HFF-Myc (cell line): ENCODE measurements around the gene WWOX.

ENCODE experiments used
- DNase-seq: peaks from one replicate; pipeline ENCODE4 v3.0.0-alpha.2; 2011; ENCODE audit warnings: low read depth; ENCODE audit errors: extremely low read depth
- H3K4me3 ChIP-seq: replicated peaks from 2 replicates; pipeline ENCODE4 v1.5.1; 2011; ENCODE audit warnings: low read depth, mild to moderate bottlenecking, control low read depth, low read length
- TF ChIP-seq, protein P1 (sequence below): IDR thresholded peaks from 2 replicates; pipeline ENCODE4 v1.5.1; 2012; ENCODE audit warnings: mild to moderate bottlenecking, low read depth, low read length, control low read depth; ENCODE audit errors: missing control alignments

The WWOX gene

DNA sequence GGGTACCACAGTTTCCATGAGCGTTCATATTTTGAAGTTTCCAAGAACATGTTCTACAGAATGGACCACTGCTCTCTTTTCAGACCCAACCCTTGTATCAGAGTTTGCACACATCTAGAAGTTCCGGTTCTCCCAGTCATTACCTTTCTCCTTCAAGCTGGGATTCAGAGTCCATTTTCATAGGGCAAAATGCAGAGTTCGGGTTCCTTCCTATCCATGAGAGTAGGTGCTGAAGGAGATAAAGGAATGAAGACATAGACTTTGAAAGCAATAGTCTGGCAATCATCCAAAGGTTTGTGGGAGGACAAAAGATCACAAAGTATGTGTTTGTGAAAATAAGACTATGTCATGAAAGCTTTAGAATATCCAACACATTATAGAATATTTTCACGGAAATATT lies 801.5 kb downstream of the WWOX start:
- TF ChIP-seq, protein P1, sequence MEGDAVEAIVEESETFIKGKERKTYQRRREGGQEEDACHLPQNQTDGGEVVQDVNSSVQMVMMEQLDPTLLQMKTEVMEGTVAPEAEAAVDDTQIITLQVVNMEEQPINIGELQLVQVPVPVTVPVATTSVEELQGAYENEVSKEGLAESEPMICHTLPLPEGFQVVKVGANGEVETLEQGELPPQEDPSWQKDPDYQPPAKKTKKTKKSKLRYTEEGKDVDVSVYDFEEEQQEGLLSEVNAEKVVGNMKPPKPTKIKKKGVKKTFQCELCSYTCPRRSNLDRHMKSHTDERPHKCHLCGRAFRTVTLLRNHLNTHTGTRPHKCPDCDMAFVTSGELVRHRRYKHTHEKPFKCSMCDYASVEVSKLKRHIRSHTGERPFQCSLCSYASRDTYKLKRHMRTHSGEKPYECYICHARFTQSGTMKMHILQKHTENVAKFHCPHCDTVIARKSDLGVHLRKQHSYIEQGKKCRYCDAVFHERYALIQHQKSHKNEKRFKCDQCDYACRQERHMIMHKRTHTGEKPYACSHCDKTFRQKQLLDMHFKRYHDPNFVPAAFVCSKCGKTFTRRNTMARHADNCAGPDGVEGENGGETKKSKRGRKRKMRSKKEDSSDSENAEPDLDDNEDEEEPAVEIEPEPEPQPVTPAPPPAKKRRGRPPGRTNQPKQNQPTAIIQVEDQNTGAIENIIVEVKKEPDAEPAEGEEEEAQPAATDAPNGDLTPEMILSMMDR = no peak
- no peak for DNase-seq
- no peak overlapping the region for H3K4me3 ChIP-seq

DNA sequence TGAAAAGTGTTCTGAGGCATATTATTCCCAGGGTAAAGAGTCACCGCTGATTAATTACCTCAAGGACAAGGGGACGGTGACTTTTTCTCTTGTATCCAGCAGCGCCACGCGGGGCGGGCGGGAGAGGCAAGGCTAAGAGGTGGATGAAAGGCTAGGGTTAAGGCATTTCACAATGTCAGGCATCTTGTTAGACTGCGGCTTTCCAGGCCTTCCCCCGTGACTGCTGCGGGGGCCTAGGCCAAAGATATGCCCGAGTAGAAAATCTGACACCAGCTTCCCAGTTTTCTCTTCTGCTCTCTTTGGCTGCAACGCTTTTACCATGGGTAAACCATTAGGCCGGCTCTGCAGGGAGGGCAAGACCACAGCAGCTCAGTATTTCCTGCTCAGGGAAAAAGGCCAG lies 802.9 kb downstream of the WWOX start:
- no peak overlapping the region for H3K4me3 ChIP-seq
- TF ChIP-seq, protein P1 = no peak
- DNase-seq = no peak

DNA sequence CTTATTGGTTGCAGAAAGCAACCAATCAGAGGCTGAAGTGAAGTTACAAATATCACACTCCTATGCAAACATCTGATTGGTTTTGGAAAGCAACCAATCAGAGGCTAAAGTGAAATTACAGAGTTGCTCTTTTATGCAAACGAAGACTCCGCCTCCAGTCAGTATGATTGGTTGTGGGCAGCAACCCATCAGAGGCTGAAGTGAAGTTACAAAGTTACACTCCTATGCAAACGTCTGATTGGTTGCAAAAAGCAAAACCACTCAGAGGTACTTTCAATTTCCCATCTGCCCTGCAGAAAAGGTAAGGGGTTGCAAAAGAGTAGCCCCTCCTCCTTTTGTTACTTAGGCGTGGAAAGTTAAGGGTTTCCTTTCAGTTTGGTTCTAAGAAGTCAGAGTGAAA lies 803.8 kb downstream of the WWOX start:
- DNase-seq = no peak
- TF ChIP-seq, protein P1 = no peak
- no peak overlapping the region for H3K4me3 ChIP-seq

DNA sequence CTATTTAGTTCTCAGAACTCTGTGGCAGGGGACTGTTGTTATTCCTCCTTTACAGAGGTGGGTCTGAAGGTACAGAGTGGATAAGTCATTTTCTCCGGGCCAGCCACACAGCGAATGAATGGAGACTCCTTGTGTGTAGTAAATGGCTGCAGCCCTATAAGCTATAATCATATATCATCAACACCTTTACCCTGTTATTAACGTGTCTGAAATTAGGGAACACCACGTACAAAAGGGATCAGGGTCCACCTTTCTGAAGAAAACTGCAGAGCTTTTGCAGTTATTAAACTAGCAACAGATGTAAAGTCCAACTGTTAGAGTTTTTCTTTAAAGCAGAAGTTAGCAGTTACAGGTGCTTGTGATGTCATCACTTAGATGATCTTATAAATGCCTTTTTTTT lies 804.4 kb downstream of the WWOX start:
- TF ChIP-seq, protein P1 = no peak
- DNase-seq = no peak

DNA sequence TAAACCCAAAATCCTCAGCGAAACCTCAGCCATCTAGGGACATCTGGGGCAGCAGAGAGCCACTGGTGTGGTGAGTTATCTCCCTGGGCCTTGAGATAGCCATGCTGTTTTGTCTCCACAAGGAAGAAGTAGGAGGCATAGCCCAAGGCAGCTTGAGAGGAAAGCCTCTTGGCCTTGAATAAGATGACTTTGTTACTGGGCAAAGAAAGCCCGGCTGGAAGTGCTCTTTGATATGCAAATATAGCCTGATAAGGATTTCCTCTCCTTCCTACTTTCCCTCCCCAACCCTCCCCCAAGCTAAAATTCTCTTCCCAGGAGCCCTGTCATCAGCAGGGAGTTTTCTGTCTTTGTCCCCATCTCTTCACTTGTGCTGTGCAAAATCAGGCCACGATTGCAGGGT lies 806.7 kb downstream of the WWOX start:
- H3K4me3 ChIP-seq = no peak overlapping the region

More for the DNA sequence above, 804.4 kb downstream of the WWOX start:
- no peak overlapping the region for H3K4me3 ChIP-seq

DNA sequence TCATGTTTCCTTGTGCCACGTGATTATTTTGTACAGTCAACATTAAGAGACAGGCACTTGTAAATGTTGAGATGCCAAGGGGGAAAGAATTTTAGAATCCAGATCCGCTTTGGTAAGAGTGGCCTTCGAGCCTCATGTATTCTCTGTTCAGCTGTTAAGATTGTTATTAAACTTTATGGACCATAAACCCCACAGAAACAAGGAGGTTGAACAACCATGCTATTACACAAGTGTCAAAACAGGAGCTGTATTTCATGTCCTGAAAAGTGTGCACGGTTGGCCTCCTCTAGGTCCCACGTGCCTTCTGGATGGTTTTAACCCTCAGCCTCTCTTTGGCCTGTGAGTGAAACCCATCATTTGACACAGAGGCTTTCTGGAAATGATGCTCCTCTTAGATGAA lies 809.8 kb downstream of the WWOX start:
- TF ChIP-seq, protein P1 = no peak
- no peak overlapping the region for H3K4me3 ChIP-seq
- DNase-seq = no peak

More for the DNA sequence above, 806.7 kb downstream of the WWOX start:
- TF ChIP-seq, protein P1 = no peak
- DNase-seq = no peak

DNA sequence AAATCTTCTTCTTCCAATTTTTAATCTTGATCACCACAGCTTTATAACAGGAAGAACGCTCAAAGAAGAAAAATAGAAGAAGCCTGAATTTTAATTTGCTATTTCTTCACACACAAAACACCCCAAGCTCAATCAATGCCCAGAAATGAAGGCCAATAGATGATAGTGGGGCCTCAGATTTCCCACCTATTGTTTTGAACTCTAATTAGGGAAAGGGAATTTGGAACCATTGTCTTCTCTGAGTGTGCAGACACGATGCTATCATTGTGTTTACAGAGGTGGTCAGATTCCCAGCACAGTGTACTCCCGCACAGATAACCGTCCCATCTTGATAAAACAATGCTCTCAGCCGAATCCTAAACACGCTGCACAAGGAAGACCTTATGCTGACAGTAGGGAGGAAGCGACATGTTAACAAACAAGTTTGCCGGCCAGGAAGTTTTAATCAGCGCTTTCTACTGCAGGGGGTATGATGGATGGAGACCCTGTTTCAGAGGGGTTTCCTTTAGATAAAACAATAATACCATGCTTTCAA lies 816.4 kb downstream of the WWOX start:
- TF ChIP-seq, protein P1 = no peak
- no peak for DNase-seq
- H3K4me3 ChIP-seq = no peak overlapping the region
